ENCODE measurements around the gene ASCL5.

ASCL5 gene

DNA sequence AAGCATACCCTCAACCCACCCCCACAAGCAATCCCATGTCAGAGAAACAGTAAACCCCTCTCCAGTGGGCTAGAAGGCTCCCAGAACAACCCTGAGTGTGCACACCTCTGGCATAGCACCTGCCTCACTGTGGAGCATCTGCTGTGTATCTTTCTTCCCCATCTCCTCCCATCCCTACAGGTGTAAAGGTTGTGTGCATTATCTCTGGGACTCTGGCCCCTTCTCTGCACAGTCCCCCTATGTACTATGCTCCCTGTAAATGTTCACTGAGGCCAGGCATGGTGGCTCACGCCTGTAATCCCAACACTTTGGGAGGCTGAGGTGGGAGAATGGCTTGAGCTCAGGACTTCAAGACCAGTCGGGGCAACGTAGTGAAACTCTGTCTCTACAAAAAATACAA is 14.1 kb downstream of the ASCL5 start:
- no peak for FAIRE-seq

DNA sequence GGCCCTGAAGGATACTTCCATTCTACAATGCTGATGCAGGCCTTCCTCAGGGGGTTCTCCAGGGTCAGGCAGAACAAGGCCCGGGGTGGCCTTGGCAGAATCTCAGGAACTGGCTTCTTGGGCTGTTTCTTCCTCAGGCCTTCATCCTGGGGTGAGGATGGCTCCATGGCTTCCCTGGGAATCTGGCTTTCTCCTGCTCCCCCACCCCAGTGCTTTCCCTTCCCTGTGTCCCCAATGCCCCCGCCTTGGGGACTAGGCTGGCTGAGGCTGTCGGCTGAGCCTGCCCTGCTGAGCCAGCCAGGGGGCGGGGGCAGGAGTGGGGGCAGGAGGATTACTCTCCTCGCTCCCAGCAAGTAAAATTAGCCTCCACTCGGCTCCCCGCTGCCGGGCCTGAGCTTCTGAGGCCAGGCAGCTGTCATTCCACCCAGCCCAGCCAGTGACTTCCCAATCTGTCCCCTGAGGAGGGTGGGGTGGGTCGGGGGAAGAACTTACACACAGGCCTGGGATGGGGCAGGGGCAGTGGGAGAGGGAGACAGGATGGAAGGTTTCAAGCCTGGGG is 14.7 kb downstream of the ASCL5 start, which contains the start of gene CACNA1S:
TSS of gene CACNA1S (minus strand) at position 254 of the 559 bp plus-strand sequence. CDS start at position 167, 87 bp downstream.
- no peak for FAIRE-seq
- DNase-seq (ENCODE audit: insufficient read length, low spot score), result no peak

More for the DNA sequence above, 14.1 kb downstream of the ASCL5 start:
- DNase-seq (ENCODE audit: insufficient read length, low spot score), result no peak

DNA sequence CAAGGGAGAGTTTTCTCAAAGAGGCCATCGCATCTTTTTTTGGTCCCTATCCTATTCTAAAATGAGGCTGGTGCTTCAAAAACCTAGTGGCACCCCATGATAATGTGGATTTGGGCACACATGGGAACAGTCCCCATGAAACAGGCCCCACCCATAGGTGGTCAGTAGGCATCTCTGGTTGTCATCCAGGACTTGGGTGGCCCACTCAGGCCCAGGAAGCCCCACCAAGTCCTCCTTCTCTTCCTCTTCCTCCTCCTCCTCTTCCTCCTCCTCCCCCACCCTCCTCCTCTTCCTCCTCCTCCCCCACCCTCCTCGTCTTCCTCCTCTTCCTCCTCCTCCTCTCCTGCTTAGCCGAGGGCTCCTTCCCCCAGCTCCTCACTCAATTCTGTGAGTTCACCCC is 15.3 kb downstream of the ASCL5 start:
- FAIRE-seq (no peak), DNase-seq (ENCODE audit: insufficient read length, low spot score) (no peak)

DNA sequence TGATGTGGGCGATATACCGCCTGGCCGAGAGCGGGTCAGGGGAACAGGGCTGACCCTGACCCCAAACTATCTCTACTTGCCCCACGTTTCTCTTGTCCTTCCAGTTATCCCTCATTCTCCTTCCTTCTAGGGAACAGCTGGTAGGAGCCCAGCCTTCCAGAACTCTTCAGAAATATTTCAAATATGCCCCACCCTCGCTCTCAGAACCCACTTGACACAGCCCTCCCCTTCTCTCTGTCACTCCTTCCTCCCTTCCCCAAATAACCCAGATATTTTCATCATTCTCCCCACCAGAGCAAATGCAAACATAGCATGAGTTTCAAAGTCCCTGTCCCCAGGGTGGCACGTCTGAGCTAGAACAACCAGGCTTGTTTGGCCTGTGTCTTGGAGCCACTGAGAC is 15.8 kb downstream of the ASCL5 start:
- no peak for FAIRE-seq
- DNase-seq (ENCODE audit: insufficient read length, low spot score), result no peak

DNA sequence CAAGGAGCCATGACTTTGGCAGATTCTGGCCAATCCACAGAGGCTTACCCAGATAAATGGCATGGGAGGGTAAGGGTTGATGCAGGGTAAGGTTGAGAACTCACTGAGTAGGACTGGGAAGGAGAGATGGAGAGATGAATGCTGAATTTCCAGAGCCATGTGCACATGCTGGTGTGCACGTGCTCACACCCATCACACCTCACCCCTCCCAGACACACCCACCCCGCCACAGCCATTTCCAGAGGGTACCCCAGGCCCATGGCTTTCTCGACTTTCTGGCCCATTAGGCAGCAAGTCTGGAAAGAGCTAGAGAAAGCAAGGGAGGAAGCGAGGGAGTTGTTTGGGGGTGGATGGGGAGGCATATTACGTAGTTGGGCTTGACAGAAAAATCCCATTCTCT is 16.4 kb downstream of the ASCL5 start:
- no peak for DNase-seq (ENCODE audit: insufficient read length, low spot score)
- no peak for FAIRE-seq

DNA sequence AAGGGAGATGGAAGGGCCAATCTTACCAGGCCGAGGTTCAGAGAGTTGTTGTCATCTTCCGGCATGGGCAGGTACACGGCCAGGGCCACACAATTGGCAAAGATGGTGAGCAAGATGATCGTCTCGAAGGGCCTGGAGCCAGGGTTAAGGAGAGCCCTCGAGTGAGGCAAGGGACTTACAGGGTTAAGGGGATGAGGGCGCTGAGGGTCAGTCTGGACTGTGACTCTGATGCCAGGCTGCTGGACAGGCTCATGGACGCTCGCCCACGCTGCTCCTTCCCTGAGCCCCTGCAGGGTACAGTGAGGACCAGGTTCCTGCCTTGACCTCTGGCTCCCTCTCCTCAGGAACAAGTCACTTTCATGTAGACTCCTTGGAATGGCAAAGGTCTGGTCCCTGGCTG is 16.8 kb downstream of the ASCL5 start:
- DNase-seq (ENCODE audit: insufficient read length, low spot score) (no peak), FAIRE-seq (no peak)

DNA sequence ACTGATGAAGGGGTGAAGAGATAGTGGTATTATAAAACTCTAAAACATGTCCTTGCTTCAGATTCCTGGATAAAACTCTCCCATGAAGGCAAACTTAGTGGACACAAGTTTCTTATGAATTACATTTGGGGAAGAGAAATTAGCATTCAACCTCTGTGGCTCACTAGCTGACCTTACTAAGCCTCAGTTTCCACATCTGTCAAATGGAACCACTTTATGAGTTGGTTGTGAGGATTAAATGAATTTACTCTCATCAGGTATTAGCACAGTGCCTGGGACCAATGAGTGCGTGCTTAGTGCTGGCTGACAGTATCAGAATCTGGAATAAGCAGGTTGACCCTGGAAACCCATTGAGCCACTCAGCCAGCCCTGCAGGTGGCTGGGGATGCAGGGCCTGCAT is 17.3 kb downstream of the ASCL5 start:
- FAIRE-seq, result no peak
- DNase-seq (ENCODE audit: insufficient read length, low spot score), result no peak

DNA sequence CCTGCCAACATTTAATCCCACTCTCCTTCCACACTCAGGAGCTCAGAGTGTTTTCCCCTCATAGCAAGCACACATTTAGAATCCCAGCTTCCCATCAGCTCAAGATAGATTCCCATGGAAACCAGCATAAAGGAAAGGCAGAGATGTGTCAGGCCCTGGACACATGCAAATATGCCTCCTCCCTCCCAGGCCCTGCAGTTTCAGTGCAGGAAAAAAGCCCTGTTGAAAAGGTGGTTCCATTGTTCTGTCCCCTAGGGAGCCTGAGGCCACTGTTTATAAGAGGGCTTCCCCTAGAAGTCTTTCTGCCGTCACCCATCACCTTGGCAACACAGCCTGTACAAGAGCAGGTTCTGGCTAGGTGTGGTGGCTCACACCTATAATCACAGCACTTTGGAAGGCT is 18.4 kb downstream of the ASCL5 start:
- DNase-seq (ENCODE audit: insufficient read length, low spot score), result no peak
- FAIRE-seq, result no peak

DNA sequence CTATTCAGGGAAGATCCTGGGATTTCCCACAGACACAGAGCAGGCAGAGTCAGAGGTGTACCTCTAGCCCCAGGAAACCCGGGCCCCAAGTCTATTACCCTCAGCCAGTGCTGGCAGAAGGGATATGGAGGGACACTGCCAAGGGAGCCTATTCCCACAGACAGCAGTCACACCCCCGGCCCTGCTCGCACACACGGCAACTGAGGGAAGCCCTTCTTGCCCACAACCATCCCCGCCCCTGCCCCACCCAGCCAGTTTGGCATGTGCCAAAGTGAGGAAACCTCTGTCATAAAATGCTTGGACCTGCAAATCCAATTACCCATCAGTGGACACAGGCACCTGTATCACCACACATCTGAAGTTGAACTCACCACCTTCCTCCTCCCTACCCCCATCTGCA is 21.3 kb downstream of the ASCL5 start:
- FAIRE-seq (no peak), DNase-seq (ENCODE audit: insufficient read length, low spot score) (no peak)

DNA sequence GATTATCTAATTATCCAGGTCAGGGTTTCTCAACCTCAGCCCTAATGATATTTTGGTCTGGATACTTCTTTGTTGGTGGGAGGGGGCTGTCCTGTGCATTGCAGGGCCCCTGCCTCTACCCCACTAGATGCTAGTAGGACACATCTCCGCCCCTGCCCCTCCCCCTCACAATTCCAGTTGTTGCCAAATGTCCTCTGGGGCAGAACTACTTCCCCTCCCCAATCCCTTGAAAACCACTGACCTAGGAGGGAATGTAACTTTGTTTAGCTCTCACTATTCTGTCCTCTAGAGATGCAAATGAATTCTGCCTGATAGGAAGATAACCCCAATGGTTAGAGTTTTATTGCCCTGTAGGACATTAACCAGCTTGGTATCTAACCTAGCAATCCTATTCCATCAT is 22.8 kb downstream of the ASCL5 start:
- DNase-seq (ENCODE audit: insufficient read length, low spot score), result no peak
- FAIRE-seq, result no peak

DNA sequence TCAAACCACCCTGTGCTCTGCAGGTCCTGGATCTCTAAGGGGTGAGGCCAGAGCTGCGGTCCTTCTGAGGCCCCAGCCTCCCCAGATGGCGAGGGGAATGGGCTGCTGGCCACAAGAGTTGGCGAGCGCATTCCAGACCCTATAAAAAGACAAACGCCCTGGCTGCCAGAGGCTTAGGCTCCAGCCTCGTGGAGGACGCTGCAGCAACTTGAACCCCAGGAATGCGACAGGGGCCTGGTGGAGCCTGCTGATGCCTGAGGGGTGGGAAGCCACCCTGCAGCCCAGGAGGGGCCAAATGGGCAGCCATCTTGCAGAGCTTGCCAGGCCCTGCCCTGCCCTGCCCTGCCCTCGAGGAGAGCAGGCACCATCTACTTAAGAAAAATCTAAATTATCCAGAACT is 23.3 kb downstream of the ASCL5 start:
- FAIRE-seq (no peak), DNase-seq (ENCODE audit: insufficient read length, low spot score) (no peak)

DNA sequence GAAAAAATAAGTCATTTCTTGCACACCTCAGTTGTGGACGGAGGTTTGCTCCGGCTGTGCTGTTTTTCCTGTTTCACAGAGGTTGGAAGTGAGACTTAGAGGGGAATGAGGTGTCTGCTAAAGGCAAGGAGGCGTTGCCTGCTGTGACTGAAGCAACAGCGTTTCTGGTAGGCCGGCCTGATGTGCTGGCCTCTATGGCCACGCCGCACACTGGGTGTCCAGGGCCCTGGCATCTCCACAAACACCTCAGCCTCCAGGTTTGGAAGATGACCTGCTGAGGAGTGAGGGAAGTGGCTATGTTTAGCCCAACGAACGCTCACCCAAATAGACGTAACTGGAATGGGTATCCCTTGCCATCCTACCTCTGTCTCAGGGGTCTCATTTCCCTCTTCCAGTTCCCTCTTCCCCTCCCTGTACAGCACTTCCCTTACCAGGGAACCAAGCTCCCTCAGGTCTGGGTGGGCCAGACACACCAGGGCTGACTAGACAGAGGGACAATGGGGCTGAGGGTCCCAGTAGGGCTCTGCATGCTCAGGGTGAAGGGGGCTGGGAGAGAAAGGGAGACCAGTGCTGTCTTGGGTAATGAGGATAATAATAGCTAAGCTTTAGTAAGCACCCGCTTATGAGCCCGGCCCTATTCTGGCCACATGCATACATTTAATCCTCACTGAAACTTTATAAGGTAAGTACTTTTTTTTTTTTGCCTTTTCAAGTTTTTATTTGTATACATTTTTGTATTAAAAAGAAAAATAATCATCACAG is 26.6 kb downstream of the ASCL5 start:
- no peak for DNase-seq (ENCODE audit: insufficient read length, low spot score)
- FAIRE-seq, result no peak

DNA sequence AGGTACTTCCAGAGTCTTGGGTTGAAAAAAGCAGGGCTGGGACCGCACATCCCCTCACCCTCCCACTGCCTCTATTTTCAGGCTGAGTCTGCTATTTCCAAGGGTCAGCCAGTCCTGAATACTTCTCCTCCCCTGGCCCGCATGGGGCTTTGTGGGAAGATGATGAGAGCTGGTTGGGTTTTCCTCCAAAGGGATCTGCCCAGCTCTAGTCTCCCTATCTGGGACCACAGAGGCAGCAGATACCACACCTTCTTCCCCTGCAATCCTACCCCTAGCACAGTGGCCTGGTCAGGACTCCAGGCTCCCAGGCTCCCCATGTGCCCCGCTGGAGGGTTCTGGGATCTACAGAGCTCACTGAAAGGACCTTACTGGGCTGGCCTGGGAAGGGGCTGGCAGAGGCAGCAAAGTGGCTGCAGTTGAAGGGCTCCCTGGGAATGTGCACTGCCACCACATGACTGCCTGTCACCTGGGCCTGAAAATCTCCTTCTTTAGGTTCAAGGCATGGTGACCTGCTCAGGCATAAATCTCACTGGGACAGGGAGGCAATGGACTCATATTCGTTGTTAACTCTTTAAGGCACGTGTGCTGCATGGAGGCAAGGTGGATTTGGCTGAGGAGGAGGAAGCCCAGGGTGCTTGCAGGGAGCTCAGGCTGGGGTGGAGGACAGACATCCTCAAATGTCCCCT is 27.8 kb downstream of the ASCL5 start:
- FAIRE-seq, result no peak
- DNase-seq (ENCODE audit: insufficient read length, low spot score), result no peak

DNA sequence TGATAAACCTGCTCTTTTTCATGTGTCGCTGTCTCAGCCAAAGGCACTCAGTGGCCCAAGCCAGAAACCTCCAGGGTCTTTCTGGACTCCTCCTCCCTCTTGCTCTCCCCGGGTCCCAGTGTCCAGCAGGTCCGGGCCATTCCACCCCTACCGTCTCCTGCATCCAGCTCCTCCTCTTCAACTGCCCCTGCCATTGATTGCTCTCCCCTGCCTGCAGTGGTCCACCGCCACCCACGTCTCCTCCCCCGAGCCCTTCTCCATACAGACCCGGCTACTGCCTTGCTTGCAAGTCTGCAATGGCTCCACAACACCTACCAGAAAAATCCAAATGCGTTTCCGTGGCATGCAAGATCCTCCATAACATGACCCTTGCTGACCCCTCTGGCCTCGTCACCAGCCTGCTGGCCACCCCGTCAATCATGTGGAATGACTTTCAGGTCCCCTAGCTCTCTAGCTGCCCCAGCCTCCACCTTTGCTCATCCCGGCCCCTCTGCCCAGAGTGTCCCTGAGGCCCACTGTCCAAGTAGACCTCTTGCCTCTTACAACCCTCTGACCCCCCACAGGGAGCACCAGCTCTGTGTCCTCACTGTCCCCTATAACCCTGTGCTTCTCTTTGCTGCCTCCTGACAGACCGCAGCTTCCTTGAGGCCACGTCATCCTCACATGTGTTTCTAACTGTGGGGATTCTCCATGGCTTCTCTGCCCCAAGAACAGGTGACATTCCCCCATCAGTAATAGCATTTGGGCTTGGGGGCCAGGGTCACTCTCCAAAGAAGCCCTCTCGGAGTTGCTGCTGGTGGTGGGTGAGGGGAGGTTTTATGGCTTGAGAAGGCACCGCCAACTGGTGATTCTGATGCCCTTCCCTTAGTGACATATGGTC is 29.8 kb downstream of the ASCL5 start:
- FAIRE-seq (no peak), DNase-seq (ENCODE audit: insufficient read length, low spot score) (no peak)

DNA sequence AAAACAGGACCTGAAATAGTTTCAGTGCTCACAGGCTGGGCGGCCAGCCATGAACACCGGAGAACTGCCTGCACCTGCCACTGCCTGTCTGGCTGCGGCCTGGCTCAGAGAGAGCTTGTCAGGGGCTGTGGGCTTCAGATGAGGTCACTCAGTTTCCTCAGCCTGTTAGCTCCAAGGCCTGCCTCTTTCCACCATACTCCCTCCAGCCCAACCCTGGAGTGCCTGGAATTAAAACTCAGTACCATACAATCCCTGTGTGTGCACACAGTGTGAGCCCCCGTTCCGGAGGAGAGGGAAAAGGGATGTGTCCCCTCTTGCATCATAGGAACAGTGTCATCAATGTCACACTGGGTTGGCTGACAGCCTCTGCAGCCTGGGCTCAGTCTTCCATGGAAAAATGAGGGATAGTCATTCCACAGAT is 30.9 kb downstream of the ASCL5 start:
- FAIRE-seq (no peak), DNase-seq (ENCODE audit: insufficient read length, low spot score) (no peak)

DNA sequence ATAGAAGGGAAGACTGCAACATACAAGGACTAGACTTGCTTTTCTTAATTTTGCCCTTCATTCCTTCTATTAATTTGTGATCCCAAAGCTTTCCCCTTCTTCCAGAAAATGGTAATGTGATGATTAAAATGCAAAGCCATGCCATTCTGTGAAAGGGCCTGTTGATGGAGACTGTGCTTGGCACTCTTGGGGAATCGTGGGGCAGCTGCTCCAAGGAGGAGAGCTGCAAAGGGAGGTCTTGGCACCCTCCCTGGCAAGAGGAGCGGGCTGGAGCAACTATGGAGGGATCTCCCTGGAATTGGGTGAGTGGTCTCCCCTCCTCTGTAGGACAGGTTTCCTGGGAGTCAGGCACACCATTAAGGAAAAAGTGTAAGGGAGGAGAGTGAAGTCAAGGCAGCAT is 31.4 kb downstream of the ASCL5 start:
- FAIRE-seq, result no peak
- no peak for DNase-seq (ENCODE audit: insufficient read length, low spot score)

DNA sequence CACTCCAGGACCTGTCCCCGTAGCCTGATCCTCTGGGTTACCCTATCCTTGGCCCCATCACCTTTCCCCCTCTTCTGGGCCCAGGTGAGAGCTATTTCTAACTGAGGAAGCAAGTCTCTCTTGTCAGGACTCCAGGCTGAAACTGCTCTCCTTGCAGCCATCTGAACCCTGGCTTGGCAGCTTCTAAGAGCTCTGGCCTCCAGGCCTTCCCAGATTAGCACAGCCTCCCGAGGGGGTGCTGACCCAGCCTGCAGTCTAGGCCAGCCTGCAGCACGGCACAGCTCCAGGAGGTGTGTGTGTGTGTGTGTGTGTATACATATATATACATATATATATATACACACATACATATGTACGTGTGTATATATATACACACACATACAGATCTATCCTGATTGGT is 32.2 kb downstream of the ASCL5 start:
- FAIRE-seq, result no peak
- DNase-seq (ENCODE audit: insufficient read length, low spot score), result no peak

DNA sequence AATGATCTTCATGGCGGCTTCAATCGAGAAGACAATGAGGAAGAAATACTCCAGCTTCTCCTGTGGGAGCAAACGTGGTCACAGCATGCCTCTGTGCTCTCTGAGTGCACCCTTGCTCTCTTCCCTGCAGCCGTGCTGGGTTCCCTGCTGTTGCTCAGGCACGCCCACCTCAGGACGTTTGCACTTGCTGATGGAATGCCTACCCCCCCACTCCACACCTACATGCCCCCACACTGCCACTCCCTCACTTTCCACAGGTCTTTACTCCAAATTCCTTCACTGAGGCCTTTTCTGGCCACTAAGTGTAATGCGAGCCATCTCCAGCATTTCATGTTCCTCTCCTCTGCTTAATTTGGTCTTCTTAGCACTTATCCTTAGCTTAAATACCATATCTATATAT is 33.0 kb downstream of the ASCL5 start:
- DNase-seq (ENCODE audit: insufficient read length, low spot score), result no peak
- no peak for FAIRE-seq

DNA sequence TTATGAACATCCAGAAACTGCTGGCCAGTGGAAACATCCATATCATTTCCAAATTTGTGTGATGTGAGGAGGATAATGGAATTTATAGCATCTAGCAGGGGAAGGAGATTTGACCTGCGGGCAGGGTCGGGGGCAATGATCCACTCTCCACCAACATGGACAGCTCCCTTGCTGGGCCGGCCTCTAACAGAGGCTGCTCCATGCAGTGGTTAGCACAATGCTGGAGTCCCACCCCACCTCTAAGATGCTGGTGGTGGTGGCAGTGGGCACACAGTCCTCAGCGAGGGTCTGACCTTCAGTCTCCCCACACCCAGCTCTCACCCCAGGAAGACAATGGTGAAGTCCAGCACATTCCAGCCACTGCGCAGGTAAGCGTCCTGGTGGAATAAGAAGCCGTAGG is 33.4 kb downstream of the ASCL5 start:
- DNase-seq (ENCODE audit: insufficient read length, low spot score) (no peak), FAIRE-seq (no peak)

DNA sequence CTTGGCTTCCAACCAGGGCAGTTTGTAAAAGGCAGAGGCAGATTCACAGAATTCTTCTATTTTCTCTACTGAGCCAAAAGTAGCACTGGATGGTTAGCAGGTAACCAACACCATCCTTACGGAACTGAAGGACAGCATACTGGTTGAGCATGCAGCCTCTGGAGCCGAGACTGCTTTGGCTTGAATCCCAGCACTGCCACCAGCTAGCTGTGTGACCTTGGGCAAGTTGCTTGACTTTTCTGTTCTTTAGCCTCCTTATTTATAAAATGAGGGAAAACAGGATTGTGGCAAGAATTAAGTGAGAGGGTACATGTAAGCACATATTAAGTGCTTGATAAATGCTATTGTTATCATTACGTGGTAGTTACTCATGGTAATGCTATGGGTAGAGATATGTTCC is 34.2 kb downstream of the ASCL5 start:
- FAIRE-seq (no peak), DNase-seq (ENCODE audit: insufficient read length, low spot score) (no peak)

DNA sequence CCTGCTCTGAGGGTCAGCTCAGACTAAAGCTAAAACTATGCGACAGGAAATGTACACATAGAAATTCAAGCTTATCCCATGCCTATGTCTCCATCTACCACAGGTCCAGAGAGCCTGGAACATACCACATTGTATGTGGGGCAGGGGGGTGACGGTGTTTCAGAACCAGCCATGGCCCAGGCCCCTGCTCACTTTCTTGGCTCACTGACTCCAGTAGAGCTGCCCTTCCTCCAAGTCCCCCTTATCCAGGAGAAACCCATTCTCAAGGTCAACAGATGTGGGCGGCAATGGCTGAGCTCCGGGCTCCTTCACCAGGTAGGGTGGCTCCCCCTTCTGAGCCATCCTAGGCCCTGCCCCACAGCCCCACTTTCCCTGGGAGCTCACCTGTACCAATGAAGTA is 35.7 kb downstream of the ASCL5 start:
- no peak for FAIRE-seq

More for the DNA sequence above, 35.7 kb downstream of the ASCL5 start:
- DNase-seq (ENCODE audit: insufficient read length, low spot score), result no peak
